Hematopoietic multipotent progenitor cell treated with erythropoietin and hydrocortisone succinate and interleukin-3 and kit ligand, for 6 days (in vitro differentiated cells): ENCODE data around the gene PROSER3.
A peak's percentile ranks its signal among the peaks of the same experiment; 100 is the strongest.
"Not testable (repeated sequence)": the region's sequence is repeated elsewhere in the genome, so short reads cannot be mapped to it uniquely, and the experiment has no call there.

ENCODE experiments used
- DNase-seq: peaks from one replicate; pipeline ENCODE4 v3.0.0-alpha.2; 2015

Gene PROSER3

DNA sequence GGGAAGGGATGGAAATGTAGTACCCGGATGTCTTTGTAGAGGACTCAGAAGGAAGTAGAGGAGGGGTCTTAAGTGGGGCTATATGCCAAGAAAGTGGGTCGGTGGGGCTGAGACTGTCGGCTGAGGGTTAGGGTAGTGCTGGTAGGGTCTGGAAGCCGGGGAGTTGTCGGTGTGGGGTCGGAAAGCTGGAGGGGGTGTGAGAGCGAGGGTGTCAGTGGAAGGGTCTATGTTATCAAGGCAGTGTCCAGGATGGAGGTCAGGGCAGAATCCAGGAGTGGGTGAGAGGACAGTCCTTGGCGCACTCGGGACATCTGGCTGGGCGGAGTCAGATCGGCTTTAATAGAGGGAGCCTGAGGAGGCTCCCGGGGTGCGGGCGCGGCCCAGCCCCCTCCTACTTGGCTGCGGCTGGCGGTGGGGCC, 2.8 kb upstream of the PROSER3 start:
- DNase-seq: no peak

DNA sequence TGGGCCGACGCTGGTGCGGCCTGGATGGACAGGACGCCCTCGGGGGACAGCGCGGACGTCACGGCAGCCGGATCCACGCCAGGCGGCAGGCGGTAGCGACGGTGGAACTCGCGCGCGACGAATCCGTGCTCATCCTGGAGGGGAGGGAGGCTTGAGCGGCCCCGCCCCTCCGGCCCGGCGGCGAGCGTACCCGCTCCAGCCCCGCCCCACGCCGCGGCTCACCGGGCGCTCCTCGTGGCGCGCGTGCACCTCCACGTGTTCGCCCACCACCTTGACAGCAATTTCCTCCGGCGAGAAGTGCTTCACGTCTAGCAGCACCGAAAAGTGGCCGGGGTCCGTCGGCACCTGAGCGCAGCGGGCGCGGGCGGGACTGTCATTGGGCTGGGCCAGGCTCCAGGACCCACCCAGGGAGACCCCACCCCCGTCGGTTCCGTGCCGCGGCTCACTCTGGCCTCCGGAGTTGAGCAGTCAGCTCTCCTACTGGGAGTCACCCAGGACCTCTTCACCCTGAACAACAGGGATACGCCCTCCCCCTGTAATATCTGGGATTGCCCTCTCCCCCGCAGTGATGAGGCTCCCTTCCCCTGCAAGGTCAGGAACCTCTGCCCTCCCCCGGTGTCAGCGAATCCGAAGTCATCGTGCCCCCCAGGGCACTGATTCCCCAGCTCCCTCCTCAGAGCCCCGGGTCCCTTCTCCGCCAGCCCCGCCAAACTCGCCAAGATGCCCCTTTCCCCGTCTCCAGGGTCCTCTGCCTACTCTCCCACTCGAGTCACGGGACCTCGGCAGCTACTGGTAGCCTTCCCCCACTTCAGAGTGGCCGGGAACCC, 2.2 kb upstream of the PROSER3 start:
- DNase-seq: peak; percentile 61

DNA sequence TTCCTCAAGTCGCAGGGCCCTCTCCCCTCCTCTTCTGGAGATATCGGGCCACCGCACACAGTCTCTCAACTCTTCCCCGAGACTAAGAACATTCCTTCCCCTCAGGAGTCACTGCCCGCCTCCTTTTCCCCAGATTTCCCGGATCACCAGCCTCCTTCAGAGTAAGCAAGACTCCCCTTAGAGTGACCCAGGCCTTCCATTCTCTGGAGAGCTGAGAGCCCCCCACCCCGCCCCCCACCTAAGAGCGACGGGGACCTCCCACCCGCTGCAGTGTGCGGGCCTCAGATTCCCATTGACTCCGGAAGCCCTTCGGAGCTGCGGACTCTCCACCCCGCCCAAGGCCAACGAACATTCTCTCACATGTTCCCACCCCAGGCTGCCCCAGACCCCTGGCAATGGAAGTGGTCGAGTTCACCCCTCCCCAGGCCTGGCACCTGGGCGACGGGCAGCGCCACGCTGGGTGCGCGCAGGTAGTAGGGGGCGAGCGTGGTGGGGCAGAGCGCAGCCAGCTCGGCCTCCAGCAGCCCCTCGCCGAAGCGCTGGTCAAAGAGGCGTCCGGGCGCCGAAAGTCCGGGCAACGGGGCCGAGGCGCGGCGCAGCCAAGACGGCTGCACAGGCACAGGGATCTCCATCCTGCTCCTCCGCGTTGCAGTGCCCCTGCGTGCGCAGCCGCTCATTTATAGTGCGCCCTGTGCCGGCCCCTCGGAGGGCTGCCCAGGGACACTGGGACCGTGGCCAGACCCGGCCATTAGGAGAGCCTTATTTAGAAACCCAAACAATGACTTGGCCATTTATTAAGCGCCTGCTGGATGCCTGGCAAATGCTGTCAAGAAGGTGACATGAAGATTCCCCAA, 1.4 kb upstream of the PROSER3 start, which contains the start of gene HSPB6:
Gene HSPB6 (minus strand): TSS at position 653 of the 854 bp plus-strand sequence. CDS start 21 bp downstream, at position 632.
- peak; percentile 46 for DNase-seq

DNA sequence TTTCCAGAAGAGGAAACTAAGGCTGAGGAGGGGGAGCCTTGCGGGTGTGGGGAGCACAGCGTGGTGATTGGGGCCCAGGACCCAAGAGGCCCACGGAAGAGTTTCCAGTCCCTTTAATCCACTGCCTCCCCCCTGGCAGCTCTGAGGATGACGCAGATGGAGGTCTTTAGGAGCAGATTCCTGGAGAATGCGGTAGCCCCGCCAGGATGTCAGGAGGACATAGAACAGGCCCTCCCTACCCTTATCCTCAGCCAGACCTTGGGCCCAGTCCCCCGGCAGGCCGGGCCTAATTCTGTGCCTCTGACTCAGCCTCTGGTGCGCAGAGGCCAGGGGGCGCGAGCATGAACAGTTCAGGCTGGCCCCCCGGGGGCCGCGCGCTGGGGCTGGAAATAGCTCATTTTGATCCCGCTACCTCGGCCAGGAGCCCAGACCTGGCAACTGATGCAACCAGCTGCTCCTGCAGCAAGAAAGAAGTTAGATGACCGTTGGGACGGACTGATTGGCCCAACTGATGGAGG, 686 bp upstream of the PROSER3 start:
- DNase-seq: peak; percentile 67

DNA sequence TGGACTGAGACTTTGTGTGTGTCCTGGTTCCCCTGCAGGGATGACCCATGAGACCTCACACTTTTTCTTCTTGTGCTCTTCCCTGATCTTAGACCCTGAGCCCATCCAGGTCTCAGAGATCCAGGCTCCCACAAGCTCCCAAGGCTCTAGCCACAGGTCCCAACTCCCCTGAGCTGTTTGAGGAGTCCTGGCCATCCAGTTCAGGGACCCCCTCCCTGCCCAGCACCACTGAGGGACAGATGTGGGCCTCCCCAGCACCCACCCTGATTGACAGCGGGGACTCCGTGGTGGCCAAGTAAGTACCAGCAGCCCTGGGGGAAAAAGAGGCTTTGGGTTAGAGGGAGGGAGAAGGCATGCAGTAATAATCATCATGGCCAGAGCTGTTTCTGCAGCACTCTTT, 1.7 kb downstream of the PROSER3 start:
- DNase-seq: no peak

DNA sequence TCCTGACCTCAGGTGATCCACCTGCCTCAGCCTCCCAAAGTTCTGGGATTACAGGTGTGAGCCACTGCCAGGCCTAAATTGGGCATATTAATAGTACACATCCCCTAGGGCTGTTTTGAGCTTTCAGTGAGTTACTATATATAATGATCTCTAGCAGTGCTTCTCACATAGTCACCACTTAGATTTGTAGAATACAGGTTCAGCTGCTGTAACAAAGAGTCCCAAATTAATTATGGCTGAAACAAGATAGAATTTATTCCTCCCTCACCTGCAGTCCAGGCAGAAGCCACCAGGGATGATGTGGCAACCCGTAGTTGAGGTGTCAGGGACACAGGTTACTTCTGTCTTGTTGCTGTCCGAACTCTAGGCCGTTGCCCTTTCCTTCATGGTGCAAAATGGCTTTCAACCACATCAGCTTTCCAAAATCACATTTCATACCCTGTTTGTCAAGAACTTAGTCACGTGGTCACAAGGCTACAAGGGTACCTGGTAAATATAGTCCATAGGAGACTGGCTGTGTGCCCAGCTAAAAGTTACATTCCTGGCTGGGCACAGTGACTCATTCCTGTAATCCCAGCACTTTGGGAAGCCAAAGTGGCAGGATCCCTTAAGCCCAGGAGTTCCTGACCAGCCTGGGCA, 2.9 kb downstream of the PROSER3 start:
- DNase-seq: no peak

DNA sequence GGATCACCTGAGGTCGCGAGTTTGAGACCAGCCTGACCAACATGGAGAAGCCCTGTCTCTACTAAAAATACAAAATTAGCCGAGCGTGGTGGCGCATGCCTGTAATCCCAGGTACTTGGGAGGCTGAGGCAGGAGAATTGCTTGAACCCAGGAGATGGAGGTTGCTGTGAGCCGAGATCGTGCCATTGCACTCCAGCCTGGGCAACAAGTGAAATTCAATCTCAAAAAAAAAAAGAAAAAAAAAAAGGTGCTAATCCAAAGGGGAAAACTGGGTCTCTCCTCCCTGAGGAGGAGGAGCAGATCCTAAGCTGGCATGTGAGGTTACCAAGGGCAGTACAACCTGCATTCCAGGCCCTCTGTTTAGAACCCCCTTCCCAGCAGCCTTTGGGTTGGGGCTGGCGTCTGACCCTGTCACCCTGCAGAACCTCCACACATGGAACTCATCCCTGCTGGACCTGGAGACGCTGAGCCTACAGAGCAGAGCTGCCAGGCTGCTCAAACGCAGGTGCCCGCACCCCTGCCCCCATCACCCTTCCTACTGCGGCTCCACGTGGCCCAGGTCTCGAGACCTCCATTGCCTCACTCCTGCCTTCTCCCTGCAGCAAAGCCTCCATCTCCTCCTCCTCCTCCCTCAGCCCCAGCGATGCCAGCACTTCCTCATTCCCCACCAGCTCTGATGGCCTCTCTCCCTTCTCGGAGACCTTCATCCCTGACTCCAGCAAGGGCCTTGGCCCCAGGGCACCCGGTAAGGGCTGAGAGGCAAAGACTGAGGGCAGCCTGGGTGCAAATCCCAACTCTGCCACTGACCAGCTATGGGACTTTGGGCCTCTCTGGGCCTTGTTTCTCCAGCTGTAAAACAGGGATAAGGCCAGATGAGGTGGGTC, 6.7 kb downstream of the PROSER3 start:
- DNase-seq: no peak

DNA sequence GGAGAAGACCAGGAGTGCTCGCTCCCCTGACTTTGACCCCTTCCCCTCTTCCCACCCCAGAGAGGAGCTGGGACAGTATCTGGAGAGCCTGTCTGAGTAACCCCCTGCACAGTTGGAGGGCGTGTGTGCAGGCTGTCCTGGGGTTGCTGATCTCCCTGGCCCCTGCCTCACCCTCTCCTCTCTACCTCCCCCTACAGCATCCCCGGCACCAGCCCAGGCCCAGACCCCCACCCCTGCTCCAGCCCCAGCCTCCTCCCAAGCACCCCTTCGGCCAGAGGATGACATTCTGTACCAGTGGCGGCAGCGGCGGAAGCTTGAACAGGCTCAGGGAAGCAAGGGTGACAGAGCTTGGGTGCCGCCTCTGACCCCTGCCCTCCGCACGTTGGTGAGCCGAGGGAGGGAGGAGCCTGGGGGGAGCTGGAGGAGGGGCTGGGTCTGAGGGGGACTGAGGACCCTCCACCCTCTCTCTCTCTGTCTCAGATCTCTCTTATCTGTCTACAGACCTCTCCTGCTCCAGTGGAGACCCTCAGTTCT, 8.7 kb downstream of the PROSER3 start:
- no peak for DNase-seq

DNA sequence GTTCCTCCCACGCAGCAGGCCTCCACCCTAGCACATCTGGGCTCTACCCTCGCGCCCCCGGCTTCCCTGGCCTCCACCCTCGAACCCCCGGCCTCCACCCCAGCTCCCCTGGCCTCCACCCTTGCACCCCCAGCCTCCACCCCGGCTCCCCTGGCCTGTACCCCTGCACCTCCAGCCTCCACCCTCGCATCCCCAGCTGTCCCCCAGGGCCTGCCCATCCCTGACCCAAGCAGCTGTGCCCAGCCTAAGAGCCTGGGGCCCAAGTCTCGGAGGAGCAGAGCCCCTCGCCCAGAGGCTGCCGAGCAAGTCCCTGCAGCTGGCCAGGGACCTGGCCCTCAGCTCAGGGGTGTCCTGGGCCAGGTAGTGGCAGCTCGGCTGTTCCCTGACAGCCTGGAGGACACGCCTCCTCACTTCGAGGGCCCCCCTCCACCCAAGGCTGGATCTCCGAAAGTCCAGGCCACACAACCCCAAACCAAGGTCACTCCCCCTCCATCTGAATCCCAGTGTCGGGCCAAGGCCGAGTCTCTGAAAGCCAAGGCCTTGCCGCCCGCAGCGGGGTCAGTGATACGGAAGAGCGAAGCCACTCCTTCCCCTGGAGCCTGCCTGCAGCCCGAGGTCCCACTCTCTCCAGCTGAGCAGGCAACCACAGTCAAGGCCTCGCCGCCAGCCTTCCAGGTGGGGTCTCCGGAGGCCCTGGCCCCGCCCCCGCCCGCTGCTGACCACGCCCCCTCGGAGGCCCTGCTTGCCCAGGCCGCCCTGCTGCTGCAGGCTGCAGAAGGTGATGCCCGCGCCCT, 9.5 kb downstream of the PROSER3 start:
- no peak for DNase-seq

DNA sequence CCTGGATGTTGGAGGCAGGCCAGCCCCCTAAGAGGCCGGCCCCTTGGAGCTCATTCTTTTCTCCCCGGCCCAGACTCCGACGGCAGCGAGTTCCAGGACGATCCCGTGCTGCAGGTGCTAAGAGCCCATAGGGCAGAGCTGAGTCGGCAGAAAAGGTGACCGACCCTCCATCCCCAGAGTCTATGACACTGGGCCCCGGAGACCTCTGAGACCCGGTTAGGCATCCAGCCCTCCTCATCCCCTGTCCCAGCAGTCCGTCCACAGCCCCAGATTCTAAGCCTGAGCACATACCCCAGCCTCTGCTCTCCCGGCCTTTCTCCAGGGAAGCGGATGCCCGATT, 10.1 kb downstream of the PROSER3 start:
- DNase-seq: no peak

DNA sequence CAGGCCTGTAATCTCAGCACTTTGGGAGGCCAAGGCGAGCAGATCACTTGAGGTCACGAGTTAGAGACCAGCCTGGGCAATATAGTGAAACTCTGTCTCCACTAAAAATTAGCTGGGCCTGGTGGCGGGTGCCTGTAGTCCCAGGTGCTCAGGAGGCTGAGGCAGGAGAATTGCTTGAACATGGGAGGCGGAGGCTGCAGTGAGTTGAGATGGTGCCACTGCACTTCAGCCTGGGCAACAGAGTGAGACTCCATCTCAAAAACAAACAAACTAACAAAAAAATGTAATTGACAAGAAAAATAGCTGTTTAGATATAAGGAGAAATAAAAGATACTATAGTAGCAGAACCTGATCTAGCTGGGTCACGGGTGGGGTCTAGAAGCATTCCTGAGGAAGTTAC, 14.4 kb downstream of the PROSER3 start:
- DNase-seq: not testable (repeated sequence)

DNA sequence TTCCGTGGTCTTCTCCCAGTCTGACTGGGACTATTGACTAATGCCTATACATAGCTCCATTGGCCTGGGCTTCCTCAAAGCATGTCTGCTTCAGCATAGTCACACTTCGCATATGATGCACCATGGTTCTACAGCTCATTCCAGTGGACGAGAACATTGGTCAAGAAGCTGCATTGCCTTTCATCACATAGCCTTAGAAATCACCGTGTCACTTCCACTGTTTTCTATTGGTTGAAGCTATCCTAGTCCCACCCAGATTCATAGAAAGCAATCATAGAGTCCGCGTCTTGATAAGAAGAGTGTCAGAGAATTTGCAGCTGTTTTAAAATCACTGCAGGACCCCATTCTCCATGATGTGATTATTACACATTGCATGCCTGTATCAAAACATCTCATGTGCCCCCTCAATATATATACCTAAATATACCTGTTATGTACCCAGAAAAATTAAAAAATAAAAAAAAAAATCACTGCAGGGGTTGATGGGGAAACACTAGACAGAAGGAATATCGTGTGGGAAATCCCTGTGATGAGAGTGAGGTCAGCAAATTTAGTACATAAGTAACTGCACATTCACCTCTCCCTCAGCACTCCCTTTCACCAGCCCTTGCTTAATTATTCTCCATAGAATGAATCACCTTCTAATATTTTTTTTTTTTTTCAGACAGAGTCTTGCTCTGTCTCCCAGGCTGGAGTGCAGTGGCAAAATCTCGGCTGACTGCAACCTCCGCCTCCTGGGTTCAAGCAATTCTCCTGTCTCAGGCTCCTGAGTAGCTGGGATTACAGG, 15.2 kb downstream of the PROSER3 start:
- DNase-seq: no peak

DNA sequence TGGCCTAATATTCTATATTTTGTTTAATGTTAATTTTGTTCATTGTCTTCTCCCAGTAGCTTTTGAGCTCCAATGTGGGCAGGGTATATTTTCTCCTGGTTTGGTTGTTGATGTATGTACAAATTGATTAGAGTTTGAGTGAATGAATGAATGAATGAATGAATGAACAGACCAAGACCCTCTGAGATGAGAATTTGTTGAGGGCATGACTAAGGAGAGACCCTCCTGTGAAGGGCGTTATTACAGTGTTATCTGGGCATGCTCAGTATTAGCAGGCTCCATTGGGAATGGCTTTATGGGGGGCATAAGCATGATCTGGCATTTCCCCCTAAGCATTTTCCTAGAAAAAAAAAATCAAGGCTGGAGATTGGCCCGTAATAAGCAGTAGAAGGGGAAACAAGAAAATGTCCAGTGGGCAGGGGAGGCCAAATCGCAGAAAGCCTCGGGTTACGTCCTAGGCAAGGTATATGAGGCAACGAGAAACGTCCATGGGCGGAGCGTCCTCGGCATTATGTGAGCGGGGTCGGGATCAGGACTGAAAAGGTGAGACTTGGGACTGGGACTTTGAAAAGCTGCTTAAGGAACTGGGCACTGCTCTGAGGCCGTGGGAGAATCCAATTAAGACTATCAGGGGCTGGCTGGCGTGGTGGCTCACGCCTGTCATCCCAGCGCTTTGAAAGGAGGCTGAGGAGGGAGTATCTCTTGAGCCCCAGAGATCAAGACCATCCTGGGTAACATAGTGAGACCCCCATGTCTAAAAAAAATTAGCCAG, 16.5 kb downstream of the PROSER3 start:
- no peak for DNase-seq

DNA sequence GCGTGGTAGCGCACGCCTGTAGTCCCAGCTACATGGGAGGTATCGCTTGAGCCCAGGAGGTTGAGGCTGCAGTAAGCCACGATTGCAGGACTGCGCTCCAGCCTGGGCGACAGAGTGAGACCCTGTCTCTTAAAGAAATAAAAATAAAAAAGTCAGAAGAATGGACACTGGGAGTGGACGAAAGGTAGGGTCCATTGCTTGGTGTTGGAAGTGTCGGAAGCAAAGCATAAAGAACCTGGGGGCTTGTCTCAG, 17.0 kb downstream of the PROSER3 start:
- no peak for DNase-seq

DNA sequence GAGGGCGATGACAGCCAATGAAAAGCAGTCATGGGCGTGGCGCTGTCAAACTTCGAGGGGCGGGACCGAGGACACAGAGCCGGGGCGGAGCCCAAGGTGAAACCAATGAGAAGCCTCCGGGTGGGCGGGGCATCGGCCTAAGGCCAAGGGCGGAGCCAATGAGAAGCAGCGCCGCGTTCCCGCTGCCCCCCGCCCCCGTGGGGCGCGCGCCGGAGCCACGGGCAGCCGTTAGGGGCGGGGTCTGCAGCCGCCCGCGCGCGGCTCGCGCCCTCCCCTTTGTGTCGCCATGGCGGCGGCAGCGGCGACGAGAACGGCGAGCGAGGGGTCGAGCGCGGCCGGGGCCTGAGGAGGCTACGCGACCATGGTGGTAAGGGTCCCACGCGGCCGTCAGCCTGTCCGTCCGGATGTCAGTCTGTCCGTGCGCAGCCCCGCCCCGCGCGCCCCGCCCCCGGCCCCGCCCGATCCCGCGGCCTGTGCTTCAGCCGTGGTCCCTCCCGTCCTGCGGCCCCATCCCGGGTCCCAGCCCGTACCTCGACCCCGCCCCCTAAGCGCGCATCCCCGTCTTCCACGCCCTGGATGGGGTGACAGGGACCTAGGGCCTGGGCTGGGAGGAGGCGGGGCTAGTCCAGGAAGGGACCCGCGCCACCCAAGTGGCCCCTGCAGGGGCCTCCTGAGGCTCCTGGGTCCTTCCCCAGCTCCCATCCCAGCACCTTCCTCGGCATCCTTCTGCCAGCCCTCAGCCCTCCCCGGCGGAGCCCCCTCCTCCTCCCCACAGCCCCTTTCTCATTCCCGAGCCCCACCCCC, 17.5 kb downstream of the PROSER3 start, which contains the start of gene ARHGAP33:
Gene ARHGAP33 (plus strand): TSS at position 267 of the 804 bp plus-strand sequence. CDS start 95 bp downstream, at position 362.
- DNase-seq: peak; percentile 100

DNA sequence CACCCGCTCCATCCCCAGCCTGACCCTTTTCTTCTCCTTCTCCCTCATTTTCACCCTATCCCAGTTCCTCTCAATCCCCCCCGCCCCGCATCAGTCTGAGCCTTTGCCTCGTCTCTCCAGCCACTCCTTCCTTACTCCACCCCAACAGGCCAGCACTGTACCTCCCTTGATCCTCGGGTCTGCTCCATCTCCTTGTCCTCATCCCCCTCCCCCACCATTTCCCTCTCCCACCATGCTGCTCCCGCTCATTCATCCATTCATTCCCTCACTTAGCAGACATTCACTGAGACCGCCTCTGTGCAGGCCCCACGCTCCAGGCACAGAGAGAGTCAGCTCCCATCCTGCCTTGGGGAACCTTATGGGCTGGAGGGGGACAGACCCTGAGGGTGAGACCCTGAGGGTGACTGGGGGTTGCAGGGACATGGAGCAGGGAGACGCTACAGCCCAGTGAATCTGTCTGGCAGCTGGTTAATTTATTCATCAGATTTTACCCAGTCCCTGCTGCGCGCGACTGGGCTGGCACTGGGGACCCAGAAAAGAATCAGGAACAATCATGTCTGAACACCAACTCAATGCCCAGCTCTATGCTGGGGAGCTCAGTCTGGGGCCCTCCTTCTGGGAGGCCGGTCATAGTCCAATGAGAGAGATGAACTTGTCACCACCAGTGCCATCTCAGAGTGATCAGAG, 18.3 kb downstream of the PROSER3 start:
- no peak for DNase-seq

DNA sequence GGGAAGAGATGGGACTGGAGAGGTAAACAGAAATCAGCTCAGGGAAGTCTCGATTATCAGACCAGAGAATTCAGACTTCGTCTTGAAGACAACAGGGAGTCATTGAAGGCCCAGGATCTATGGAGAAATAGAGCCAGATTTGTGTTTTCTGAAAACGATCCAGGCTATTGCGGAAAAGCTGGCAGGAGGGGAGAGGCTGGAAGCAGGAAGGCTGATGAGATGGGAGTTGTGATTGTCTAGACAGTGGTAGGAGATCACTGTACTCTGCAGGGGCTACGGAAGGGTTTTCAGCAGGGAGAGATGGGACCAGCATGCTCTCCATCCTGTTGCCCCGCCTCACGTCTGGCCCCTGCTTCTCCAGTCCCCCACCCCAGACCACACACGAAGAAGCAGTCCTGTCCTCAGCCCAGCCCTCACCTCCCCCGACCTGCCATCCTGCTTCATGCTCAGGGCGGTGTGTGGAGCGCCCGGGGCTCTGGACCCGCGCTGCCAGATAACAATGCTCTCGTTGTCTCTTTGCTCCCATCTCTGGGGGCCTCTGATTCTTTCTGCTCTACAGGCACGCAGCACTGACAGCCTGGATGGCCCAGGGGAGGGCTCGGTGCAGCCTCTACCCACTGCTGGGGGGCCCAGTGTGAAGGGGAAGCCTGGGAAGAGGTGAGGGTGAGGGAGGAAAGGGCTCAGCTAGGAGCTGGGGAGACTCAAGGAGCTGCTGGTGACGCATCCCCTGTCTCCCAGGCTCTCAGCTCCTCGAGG, 19.3 kb downstream of the PROSER3 start:
- DNase-seq: no peak
